Eye (tissue), 1 donor: ENCODE data around the gene AIG1.
A peak's percentile ranks its signal among the peaks of the same experiment; 100 is the strongest.
"Not testable (repeated sequence)": the region's sequence is repeated elsewhere in the genome, so short reads cannot be mapped to it uniquely, and the experiment has no call there.

Experiments used
- DNase-seq: peaks from one replicate; pipeline ENCODE4 v3.0.0-alpha.2; 2015

The AIG1 gene

GRCh38 chr6:143059663-143060353, 881 bp upstream of the AIG1 start:
- peak; percentile 52 for DNase-seq

- DNase-seq: peak; percentile 92
Observed at GRCh38 chr6:143060354-143060805, 309 bp upstream of the AIG1 start.

- peak; percentile 14 for DNase-seq
Observed at GRCh38 chr6:143061597-143062385, 1.1 kb downstream of the AIG1 start.

- no peak for DNase-seq
Observed at GRCh38 chr6:143062551-143062950, 1.9 kb downstream of the AIG1 start.

- no peak for DNase-seq
Observed at GRCh38 chr6:143063631-143064030, 2.9 kb downstream of the AIG1 start.

GRCh38 chr6:143064271-143064670, 3.6 kb downstream of the AIG1 start:
- no peak for DNase-seq

GRCh38 chr6:143064951-143065683, 4.4 kb downstream of the AIG1 start:
- DNase-seq: no peak

- DNase-seq: no peak
Observed at GRCh38 chr6:143068001-143068400, 7.3 kb downstream of the AIG1 start.

- no peak for DNase-seq
Observed at GRCh38 chr6:143074101-143074500, 13.4 kb downstream of the AIG1 start.

- DNase-seq: no peak
Observed at GRCh38 chr6:143074670-143075318, 14.1 kb downstream of the AIG1 start.

- peak; percentile 16 for DNase-seq
Observed at GRCh38 chr6:143078468-143079324, 18.0 kb downstream of the AIG1 start.

- peak; percentile 19 for DNase-seq
Observed at GRCh38 chr6:143079325-143079640, 18.6 kb downstream of the AIG1 start.

GRCh38 chr6:143082274-143082673, 21.6 kb downstream of the AIG1 start:
- DNase-seq: not testable (repeated sequence)

- DNase-seq: not testable (repeated sequence)
Observed at GRCh38 chr6:143084019-143084418, 23.3 kb downstream of the AIG1 start.

- DNase-seq: not testable (repeated sequence)
Observed at GRCh38 chr6:143087335-143087734, 26.6 kb downstream of the AIG1 start.

GRCh38 chr6:143087856-143088255, 27.2 kb downstream of the AIG1 start:
- no peak for DNase-seq

GRCh38 chr6:143090314-143091044, 29.8 kb downstream of the AIG1 start:
- DNase-seq: no peak

GRCh38 chr6:143092768-143093167, 32.1 kb downstream of the AIG1 start:
- no peak for DNase-seq

GRCh38 chr6:143093290-143093689, 32.6 kb downstream of the AIG1 start:
- DNase-seq: no peak

- no peak for DNase-seq
Observed at GRCh38 chr6:143096403-143096802, 35.7 kb downstream of the AIG1 start.

GRCh38 chr6:143097224-143097795, 36.6 kb downstream of the AIG1 start:
- DNase-seq: no peak
